Body of pancreas (tissue), 4 donors: ENCODE data around the gene TEAD3. TPM values are rescaled to one million over a fixed set of nuclear protein-coding genes. Genes with fewer than 3 reads are reported as not detected.

Experiments used
- ATAC-seq: fragments of 150-250 bp; one replicate; pipeline ENCODE4 v1.9.1; 2016
- DNase-seq, 4 donors: peaks; one replicate each; pipeline ENCODE4 v3.0.0-alpha.2; 2019
- H3K27ac ChIP-seq, 4 donors: fragments of 200-600 bp; sonication (generic); 1 replicate in 3 of 4; 2 replicates in 1 of 4; pipeline versions ENCODE4 v1.5.1 to v1.6.1; 2016 to 2019; ENCODE audit warnings: mild to moderate bottlenecking in 1 of 4, mixed read lengths in 1 of 4, moderate library complexity in 1 of 4
- H3K27me3 ChIP-seq, 2 donors: fragments of 200-600 bp; sonication (generic); one replicate each; pipeline ENCODE4 v1.6.0; 2016; ENCODE audit warnings: mild to moderate bottlenecking in 1 of 2
- H3K36me3 ChIP-seq, 2 donors: fragments of 200-600 bp; sonication (generic); replicated peaks in 1 of 2; 2 replicates each; pipeline ENCODE4 v1.5.1; 2016; ENCODE audit warnings: low read depth in 2 of 2; ENCODE audit not compliant: insufficient read depth in 1 of 2
- H3K4me1 ChIP-seq: fragments of 200-600 bp; sonication (generic); one replicate; pipeline ENCODE4 v1.6.0; 2016
- H3K4me3 ChIP-seq, 2 donors: fragments of 200-600 bp; sonication (generic); 1 replicate in 1 of 2; 2 replicates in 1 of 2; pipeline ENCODE4 v1.5.1; 2016 to 2019
- H3K9me3 ChIP-seq, 3 donors: fragments of 200-600 bp; sonication (generic); 1 replicate in 2 of 3; 2 replicates in 1 of 3; pipeline ENCODE4 v1.5.1; 2016
- POLR2A ChIP-seq, 3 donors: fragments of 450-650 bp; IDR thresholded peaks; one replicate each; pipeline ENCODE4 v1.6.1; 2016; ENCODE audit warnings: antibody characterized with exemption in 3 of 3, mild to moderate bottlenecking in 2 of 3
- WGBS, 2 donors: methylation state at CpG; one replicate each; pipeline ENCODE4 v1.1.5; 2017; 5-methylcytosine and 5-hydroxymethylcytosine counted together
- intact Hi-C: fragments of 100-400 bp; cut with DNase I; formaldehyde crosslinking; loops from one replicate; pipeline ENCODE4 v1.15.1; 2023
- total RNA-seq, 2 donors: library from RNA; depleted of rRNA; stranded (reverse); fragments of >200 nt; gene quantifications; one replicate each; pipeline ENCODE4 v1.1.0, GENCODE V29; 2016
- TF ChIP-seq, protein P1 (sequence below), 7 experiments: fragments of 450-650 bp in 4 of 7; fragments of 200-600 bp in 3 of 7; sonication (generic) in 3 of 7; IDR thresholded peaks; one replicate each; pipeline ENCODE4 v1.5.1; 2016 to 2019; ENCODE audit warnings: antibody characterized with exemption in 7 of 7

TEAD3 gene
- total RNA-seq, 2 donors from 2014 or later, result 6.5 to 8.9 TPM

- Histone ChIP-seq H3K4me1 (no peaks in the 10 kb centered on the region), H3K27ac (no peak within 1 kb of the TSS), H3K27me3 (peaks cover 0 to 5% of the 10 kb centered on the region in 2 donors), H3K36me3 (no peaks in the 10 kb centered on the region), H3K9me3 (no peaks in the 10 kb centered on the region), H3K4me3 (no peak within 1 kb of the TSS)
- intact Hi-C loops, result no loop called here
- no peak for ATAC-seq
- 82 to 83% methylated on average over 7 to 10 of the region's 10 CpGs for WGBS, 2 donors
- no peak for TF ChIP-seq POLR2A (IDR thresholded peaks at IDR 0.05)
- TF ChIP-seq, protein P1, sequence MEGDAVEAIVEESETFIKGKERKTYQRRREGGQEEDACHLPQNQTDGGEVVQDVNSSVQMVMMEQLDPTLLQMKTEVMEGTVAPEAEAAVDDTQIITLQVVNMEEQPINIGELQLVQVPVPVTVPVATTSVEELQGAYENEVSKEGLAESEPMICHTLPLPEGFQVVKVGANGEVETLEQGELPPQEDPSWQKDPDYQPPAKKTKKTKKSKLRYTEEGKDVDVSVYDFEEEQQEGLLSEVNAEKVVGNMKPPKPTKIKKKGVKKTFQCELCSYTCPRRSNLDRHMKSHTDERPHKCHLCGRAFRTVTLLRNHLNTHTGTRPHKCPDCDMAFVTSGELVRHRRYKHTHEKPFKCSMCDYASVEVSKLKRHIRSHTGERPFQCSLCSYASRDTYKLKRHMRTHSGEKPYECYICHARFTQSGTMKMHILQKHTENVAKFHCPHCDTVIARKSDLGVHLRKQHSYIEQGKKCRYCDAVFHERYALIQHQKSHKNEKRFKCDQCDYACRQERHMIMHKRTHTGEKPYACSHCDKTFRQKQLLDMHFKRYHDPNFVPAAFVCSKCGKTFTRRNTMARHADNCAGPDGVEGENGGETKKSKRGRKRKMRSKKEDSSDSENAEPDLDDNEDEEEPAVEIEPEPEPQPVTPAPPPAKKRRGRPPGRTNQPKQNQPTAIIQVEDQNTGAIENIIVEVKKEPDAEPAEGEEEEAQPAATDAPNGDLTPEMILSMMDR (IDR thresholded peaks at IDR 0.05), result no peak
- DNase-seq, result no peak
These were observed 15.9 kb upstream of the TEAD3 start, which contains the start of gene TULP1 for GRCh38 chr6:35512740-35513139. TULP1 (minus strand) TSS chr6:35512896; CDS start chr6:35512858, 38 bp downstream.

DNA sequence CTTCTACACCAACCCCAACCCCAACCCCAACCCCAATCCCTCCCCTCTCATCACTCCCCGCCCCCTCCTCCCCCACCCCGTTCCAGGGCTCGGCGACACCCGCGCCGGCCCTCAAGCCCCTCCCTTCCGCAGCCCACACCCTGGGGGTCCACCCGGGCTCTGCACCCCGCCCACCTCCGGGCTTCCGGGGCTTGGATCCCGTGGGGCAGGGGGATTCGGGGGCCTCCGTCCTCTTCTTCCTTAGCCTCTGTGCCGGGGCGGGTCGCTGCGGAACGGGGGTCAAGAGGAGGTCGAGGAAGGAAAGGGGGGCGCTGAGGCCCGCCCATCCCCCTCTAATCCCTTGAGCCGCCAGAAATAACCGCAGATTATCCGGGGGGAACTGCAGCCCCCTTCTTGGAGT lies 15.1 kb upstream of the TEAD3 start:
- Histone ChIP-seq H3K27me3 (peaks cover 0 to 5% of the 10 kb centered on the region in 2 donors), H3K9me3 (no peaks in the 10 kb centered on the region), H3K36me3 (no peaks in the 10 kb centered on the region), H3K27ac (no peak overlapping the region), H3K4me3 (no peak overlapping the region), H3K4me1 (no peaks in the 10 kb centered on the region)
- no peak for ATAC-seq
- WGBS, 2 donors, result 16 to 17% methylated on average over 11 to 16 of the region's 26 CpGs
- no peak for TF ChIP-seq POLR2A (IDR thresholded peaks at IDR 0.05)
- TF ChIP-seq, protein P1 (IDR thresholded peaks at IDR 0.05), result no peak
- intact Hi-C loops, result no loop called here
- DNase-seq, result no peak

DNA sequence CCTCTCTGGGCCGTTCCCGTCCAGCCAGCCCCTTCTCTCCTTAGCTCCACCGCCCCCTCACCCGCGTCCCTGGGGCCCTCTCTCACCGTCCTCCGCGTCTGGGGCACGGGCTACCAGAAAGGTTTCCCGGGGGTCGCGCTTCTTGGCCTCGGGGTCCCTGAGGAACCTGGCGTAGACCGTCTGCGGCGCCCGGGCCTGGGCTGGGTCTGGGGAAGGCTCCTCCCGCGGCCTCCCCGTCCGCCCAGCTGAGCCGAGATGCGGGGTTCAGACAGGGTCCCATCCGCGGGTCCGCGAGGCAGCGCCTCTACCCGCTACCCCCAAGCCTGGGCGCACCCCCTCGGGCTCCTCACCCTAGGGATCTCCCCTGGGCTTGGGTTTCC lies 14.7 kb upstream of the TEAD3 start:
- H3K4me3 ChIP-seq, result no peak overlapping the region
- H3K36me3 ChIP-seq, result no peaks in the 10 kb centered on the region
- no peak overlapping the region for H3K27ac ChIP-seq
- H3K27me3 ChIP-seq, result peaks cover 0 to 5% of the 10 kb centered on the region in 2 donors
- DNase-seq (no peak), ATAC-seq (no peak)
- no peaks in the 10 kb centered on the region for H3K9me3 ChIP-seq
- intact Hi-C loops, result no loop called here
- WGBS, 2 donors, result 16 to 34% methylated on average over 8 to 23 of the region's 32 CpGs
- TF ChIP-seq, protein P1 (IDR thresholded peaks at IDR 0.05), result no peak
- TF ChIP-seq POLR2A (IDR thresholded peaks at IDR 0.05), result no peak
- H3K4me1 ChIP-seq, result no peaks in the 10 kb centered on the region

GRCh38 chr6:35510916-35511561 lies 14.2 kb upstream of the TEAD3 start:
- no peak for DNase-seq
- Histone ChIP-seq H3K9me3 (no peaks in the 10 kb centered on the region), H3K4me1 (no peaks in the 10 kb centered on the region), H3K36me3 (no peaks in the 10 kb centered on the region), H3K4me3 (no peak overlapping the region), H3K27ac (no peak overlapping the region), H3K27me3 (peaks cover 0 to 5% of the 10 kb centered on the region in 2 donors)
- intact Hi-C loops, result no loop called here
- no peak for ATAC-seq
- TF ChIP-seq POLR2A (IDR thresholded peaks at IDR 0.05), result no peak
- TF ChIP-seq, protein P1 (IDR thresholded peaks at IDR 0.05), result no peak
- 68 to 69% methylated on average over 7 of the region's 7 CpGs for WGBS, 2 donors

DNA sequence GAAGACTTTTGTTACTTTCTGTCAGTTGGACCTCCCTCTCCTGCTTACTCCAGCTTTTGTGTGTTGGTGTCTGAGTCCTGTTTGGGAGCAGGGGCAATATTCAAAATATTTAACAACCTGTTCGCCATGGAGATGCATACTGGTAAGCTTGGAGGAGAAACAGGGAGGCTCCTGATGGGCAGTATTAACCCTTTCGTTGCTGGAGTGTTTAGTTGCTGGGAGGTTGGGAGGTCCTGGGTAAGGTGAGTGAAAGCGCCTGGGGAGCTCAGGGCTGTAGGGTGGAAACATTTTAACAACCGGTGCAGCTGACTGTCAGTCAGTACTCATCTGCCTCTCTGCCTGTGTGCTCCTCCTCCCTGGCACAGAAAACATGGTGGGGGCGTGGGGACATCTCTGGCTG lies 11.7 kb upstream of the TEAD3 start:
- ATAC-seq, result no peak
- peaks cover 0 to 5% of the 10 kb centered on the region in 2 donors for H3K27me3 ChIP-seq
- 55 to 57% methylated on average over 5 of the region's 5 CpGs for WGBS, 2 donors
- no peak overlapping the region for H3K27ac ChIP-seq
- no peaks in the 10 kb centered on the region for H3K9me3 ChIP-seq
- intact Hi-C loops, result no loop called here
- DNase-seq, result no peak
- TF ChIP-seq, protein P1 (IDR thresholded peaks at IDR 0.05), result no peak
- no peak for TF ChIP-seq POLR2A (IDR thresholded peaks at IDR 0.05)
- no peaks in the 10 kb centered on the region for H3K4me1 ChIP-seq
- no peaks in the 10 kb centered on the region for H3K36me3 ChIP-seq
- no peak overlapping the region for H3K4me3 ChIP-seq
